Adrenal gland (tissue), 12 donors: ENCODE results near the gene ITGB4. TPM values are rescaled to one million over a fixed set of nuclear protein-coding genes. Genes with fewer than 3 reads are reported as not detected.

ENCODE experiments used
- DNase-seq, 7 donors: peaks; one replicate each; pipeline ENCODE4 v3.0.0-alpha.2; 2019 to 2020
- H3K27ac ChIP-seq, 5 donors: fragments of 200-600 bp; sonication (generic) in 4 of 5; 1 replicate in 3 of 5; 2 replicates in 2 of 5; pipeline versions ENCODE4 v1.5.1 to v1.8.0; 2016 to 2020; ENCODE audit warnings: mild to moderate bottlenecking in 1 of 5
- H3K27me3 ChIP-seq: fragments of 200-600 bp; 2 replicates; pipeline ENCODE4 v1.8.0; 2021
- H3K36me3 ChIP-seq, 2 donors: fragments of 200-600 bp; replicated peaks in 1 of 2; 1 replicate in 1 of 2; 2 replicates in 1 of 2; pipeline versions ENCODE4 v1.5.1 to v1.8.0; 2018 to 2022
- H3K4me1 ChIP-seq, 2 donors: fragments of 200-600 bp; replicated peaks in 1 of 2; 1 replicate in 1 of 2; 2 replicates in 1 of 2; pipeline versions ENCODE4 v1.5.1 to v1.8.0; 2018 to 2021
- H3K4me3 ChIP-seq, 4 donors: fragments of 200-600 bp; sonication (generic) in 3 of 4; one replicate each; pipeline ENCODE4 v1.5.1; 2016 to 2018
- H3K9me3 ChIP-seq, 3 donors: fragments of 200-600 bp; sonication (generic) in 1 of 3; replicated peaks in 1 of 3; 1 replicate in 2 of 3; 2 replicates in 1 of 3; pipeline versions ENCODE4 v1.5.1 to v1.8.0; 2016 to 2021
- POLR2A ChIP-seq, 2 donors: fragments of 450-650 bp; IDR thresholded peaks; one replicate each; pipeline ENCODE4 v1.6.1; 2017; ENCODE audit warnings: antibody characterized with exemption in 2 of 2, mild to moderate bottlenecking in 2 of 2, moderate library complexity in 1 of 2
- WGBS, 4 donors: extraction: QIAGEN DNeasy Blood & Tissue Kit in 2 of 4; methylation state at CpG; one replicate each; pipeline versions ENCODE4 v1.1.5 to v1.1.7; 2013 to 2017; 5-methylcytosine and 5-hydroxymethylcytosine counted together
- intact Hi-C, 2 donors: fragments of 100-400 bp; cut with DNase I; formaldehyde crosslinking; loops; one replicate each; pipeline versions ENCODE4 v1.14.1 to v1.15.0; 2022 to 2023
- polyA plus RNA-seq, 3 donors: library from polyadenylated mRNA; stranded (reverse); fragments of 200-250 nt in 2 of 3; fragments of 350-450 nt in 1 of 3; fragmentation: Illumina TruSeq in 1 of 3; extraction: RNeasy Lipid Tissue Mini Kit (QIAGEN cat#74804) in 1 of 3; gene quantifications; one replicate each; pipeline ENCODE4 v1.2.3, GENCODE V29; 2013 to 2014
- total RNA-seq, 9 donors: library from RNA; depleted of rRNA in 4 of 9; stranded (reverse); fragments of >200 nt in 4 of 9; fragments of 120-200 nt in 1 of 9; fragmentation: NEBNext Ultra II Directional in 1 of 9; extraction: Animal tissue kit (Norgen Biotek cat#: 25700) in 1 of 9; gene quantifications; one replicate each; pipeline versions ENCODE4 v1.1.0 to v1.2.4, GENCODE V29; 2013 to 2023
- TF ChIP-seq, protein P1 (sequence below), 6 experiments: fragments of 450-650 bp in 4 of 6; fragments of 200-600 bp in 2 of 6; sonication (generic) in 1 of 6; IDR thresholded peaks; 1 replicate in 5 of 6; 2 replicates in 1 of 6; pipeline versions ENCODE4 v1.5.1 to v1.8.0; 2016 to 2021; ENCODE audit warnings: antibody characterized with exemption in 6 of 6, mild to moderate bottlenecking in 2 of 6, moderate library complexity in 1 of 6
- donor health status: healthy with polysubstance abuse.
- donor health status: Bipolar disorder and iron deficiency.
- donor health status: DM: yes; HTN: yes; CAD: no.
- donor health status: DM: no; HTN: no; CAD: no.
- donor health status: DM: no; HTN: no; CAD: no.
- donor health status: DM: yes; HTN: yes; CAD: no.

ITGB4 gene
- total and polyA plus RNA-seq, 12 donors, result 1.00 to 12.5 (median 6.9) TPM

DNA sequence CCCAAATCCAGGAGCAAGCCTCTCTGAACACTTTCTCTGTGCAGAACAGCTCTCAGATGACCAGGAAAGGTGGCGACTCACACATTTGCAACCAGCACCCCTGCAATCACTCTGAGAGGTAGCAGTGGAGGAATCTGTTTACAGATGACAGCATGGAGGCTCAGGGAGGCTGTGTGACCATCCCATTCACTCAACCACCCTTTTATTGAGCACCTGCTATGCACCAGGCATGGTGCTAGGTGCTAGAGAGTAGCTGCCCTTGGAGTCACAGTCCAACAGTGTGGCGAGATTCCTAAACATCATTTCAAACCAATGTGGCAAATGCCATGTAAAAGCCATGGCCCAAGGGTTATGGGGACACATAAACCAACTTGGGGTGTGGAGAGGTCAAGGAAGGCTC, 1.5 kb upstream of the ITGB4 start:
- H3K36me3 ChIP-seq, result no peaks in the 10 kb centered on the region
- no peak overlapping the region for H3K27ac ChIP-seq
- 80 to 91% (median 87%) methylated on average over 2 of the region's 2 CpGs for WGBS, 4 donors
- H3K4me3 ChIP-seq, result no peak overlapping the region
- intact Hi-C loops, result no loop called here
- peaks cover 21% of the 10 kb centered on the region for H3K27me3 ChIP-seq
- no peak for TF ChIP-seq POLR2A (IDR thresholded peaks at IDR 0.05)
- TF ChIP-seq, protein P1, sequence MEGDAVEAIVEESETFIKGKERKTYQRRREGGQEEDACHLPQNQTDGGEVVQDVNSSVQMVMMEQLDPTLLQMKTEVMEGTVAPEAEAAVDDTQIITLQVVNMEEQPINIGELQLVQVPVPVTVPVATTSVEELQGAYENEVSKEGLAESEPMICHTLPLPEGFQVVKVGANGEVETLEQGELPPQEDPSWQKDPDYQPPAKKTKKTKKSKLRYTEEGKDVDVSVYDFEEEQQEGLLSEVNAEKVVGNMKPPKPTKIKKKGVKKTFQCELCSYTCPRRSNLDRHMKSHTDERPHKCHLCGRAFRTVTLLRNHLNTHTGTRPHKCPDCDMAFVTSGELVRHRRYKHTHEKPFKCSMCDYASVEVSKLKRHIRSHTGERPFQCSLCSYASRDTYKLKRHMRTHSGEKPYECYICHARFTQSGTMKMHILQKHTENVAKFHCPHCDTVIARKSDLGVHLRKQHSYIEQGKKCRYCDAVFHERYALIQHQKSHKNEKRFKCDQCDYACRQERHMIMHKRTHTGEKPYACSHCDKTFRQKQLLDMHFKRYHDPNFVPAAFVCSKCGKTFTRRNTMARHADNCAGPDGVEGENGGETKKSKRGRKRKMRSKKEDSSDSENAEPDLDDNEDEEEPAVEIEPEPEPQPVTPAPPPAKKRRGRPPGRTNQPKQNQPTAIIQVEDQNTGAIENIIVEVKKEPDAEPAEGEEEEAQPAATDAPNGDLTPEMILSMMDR (IDR thresholded peaks at IDR 0.05), result no peak
- H3K9me3 ChIP-seq, result no peaks in the 10 kb centered on the region
- DNase-seq, result no peak
- peaks cover 0 to 7% of the 10 kb centered on the region in 2 donors for H3K4me1 ChIP-seq

DNA sequence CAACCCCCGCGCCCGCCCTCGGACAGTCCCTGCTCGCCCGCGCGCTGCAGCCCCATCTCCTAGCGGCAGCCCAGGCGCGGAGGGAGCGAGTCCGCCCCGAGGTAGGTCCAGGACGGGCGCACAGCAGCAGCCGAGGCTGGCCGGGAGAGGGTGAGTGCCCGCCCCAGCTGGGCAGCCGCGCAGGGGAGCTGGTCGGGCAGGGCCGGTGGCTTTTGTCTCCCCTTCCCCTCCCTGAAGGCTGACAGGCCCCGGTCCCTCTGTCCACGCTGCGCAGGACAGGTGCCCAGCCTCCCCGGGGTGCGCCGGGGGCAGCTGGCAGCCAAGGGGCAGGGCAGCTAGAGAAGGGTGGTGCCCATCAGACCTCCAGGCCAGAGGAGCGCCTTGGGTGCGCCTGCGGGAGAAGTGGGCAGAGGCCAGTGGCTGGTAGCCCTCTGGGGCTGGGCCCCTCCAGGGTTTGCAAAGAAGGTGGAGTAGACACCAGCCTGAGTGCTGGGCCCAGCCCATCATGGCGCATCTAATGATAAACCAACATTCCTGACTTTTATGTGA, 278 bp downstream of the ITGB4 start:
- H3K9me3 ChIP-seq, result no peaks in the 10 kb centered on the region
- H3K36me3 ChIP-seq, result no peaks in the 10 kb centered on the region
- peak overlapping the region in 1 of 5 donors; percentile 52 for H3K27ac ChIP-seq
- peak overlapping the region in 2 of 4 donors; percentile 9 to 62 for H3K4me3 ChIP-seq
- WGBS, 4 donors, result 16 to 78% (median 41%) methylated on average over 4 to 33 of the region's 33 CpGs
- H3K27me3 ChIP-seq, result peaks cover 21% of the 10 kb centered on the region
- no peak for DNase-seq
- H3K4me1 ChIP-seq, result peaks cover 0 to 7% of the 10 kb centered on the region in 2 donors
- intact Hi-C loops, result no loop called here
- no peak for TF ChIP-seq POLR2A (IDR thresholded peaks at IDR 0.05)
- TF ChIP-seq, protein P1 (IDR thresholded peaks at IDR 0.05), result no peak

DNA sequence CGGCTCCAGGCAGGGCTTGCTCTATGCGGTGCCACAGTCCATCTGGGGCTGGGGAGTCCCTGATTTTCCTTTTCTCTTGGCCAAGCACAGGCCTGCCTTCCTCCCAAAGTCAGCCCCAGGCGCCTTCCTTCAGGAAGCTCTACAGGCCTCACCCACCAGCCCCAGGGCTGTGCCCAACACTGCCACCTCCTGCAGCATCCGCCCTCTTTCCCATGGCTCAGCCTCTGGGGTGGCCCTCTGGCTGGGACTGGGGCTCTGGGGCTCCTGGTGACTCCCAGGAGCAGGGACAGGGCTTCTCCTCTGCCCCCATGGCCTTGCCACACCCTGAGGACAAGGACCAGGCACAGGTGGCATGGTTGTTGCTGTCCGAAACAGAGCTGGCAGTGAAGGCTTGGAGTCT, 817 bp downstream of the ITGB4 start:
- Histone ChIP-seq H3K4me1 (peaks cover 0 to 7% of the 10 kb centered on the region in 2 donors), H3K27ac (no peak overlapping the region), H3K4me3 (no peak overlapping the region), H3K27me3 (peaks cover 21% of the 10 kb centered on the region), H3K9me3 (no peaks in the 10 kb centered on the region), H3K36me3 (no peaks in the 10 kb centered on the region)
- TF ChIP-seq POLR2A (IDR thresholded peaks at IDR 0.05), result no peak
- TF ChIP-seq, protein P1 (IDR thresholded peaks at IDR 0.05), result no peak
- WGBS, 4 donors, result 74 to 92% (median 84%) methylated on average over 4 to 5 of the region's 5 CpGs
- intact Hi-C loops, result no loop called here
- no peak for DNase-seq

DNA sequence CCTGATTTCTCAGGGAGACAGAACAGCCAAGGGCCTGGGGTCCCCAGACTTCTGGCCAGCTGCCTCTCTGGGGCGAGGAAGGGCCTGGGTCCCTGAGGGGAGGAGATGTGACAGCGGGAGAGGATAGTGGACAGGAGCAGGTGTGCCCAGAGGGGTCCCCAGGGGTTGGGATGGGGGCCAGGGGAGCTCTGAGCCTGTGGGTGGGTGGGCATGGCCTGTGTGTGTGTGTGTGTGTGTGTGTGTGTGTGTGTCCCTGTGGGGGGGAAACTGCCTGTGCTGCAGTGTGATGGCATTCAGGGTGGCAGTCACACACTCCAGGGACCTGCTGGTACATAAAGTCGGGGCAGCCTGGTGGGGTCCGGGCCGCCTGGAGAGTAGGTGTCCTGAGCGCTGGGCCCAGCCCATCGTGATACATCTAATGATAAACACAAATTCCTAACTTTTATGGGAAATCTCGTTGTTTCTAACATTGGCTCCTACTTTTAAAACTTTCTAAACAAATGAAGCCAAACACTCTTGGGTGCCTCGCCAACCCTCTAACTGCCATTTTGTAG, 1.4 kb downstream of the ITGB4 start:
- intact Hi-C loops, result no loop called here
- 72 to 85% (median 81%) methylated on average over 4 to 9 of the region's 9 CpGs for WGBS, 4 donors
- no peak for DNase-seq
- Histone ChIP-seq H3K27me3 (peaks cover 21% of the 10 kb centered on the region), H3K27ac (no peak overlapping the region), H3K4me3 (no peak overlapping the region), H3K9me3 (no peaks in the 10 kb centered on the region), H3K36me3 (no peaks in the 10 kb centered on the region), H3K4me1 (peaks cover 0 to 7% of the 10 kb centered on the region in 2 donors)
- no peak for TF ChIP-seq POLR2A (IDR thresholded peaks at IDR 0.05)
- TF ChIP-seq, protein P1 (IDR thresholded peaks at IDR 0.05), result no peak
